OCI-LY7 (cell line): ENCODE measurements around the gene MICAL3. TPM values are rescaled to one million over a fixed set of nuclear protein-coding genes. Genes with fewer than 3 reads are reported as not detected.

ENCODE experiments used
- BruUV-seq: library from RNA; stranded (reverse); fragments of 400-500 nt; replicated peaks from 2 replicates; lab custom pipeline; 2021; lab: Mats Ljungman, UMichigan
- CTCF ChIA-PET: fragments of 300-600 bp; sonication (Branson Sonifier 250); formaldehyde crosslinking; loops from one replicate; lab custom pipeline; 2022; ENCODE audit warnings: antibody characterized with exemption; ENCODE audit not compliant: unreplicated experiment; lab: Charles Lee
- POLR2A ChIA-PET: fragments of 300-600 bp; sonication (Branson Sonifier 250); formaldehyde crosslinking; loops from one replicate; lab custom pipeline; 2022; ENCODE audit warnings: antibody characterized with exemption; lab: Charles Lee
- DNase-seq: peaks from one replicate; pipeline ENCODE4 v3.0.0-alpha.2; 2015; ENCODE audit warnings: low spot score
- H2AFZ ChIP-seq: fragments of 200-600 bp; sonication (generic), shearing (Covaris generic); 2 replicates; pipeline ENCODE4 v1.6.1; 2014; ENCODE audit warnings: mild to moderate bottlenecking, antibody characterized with exemption, low read length, moderate library complexity
- H3K27ac ChIP-seq: fragments of 200-600 bp; sonication (generic); 2 replicates; pipeline ENCODE4 v1.5.1; 2014; ENCODE audit warnings: mixed run types, low read depth, mild to moderate bottlenecking, moderate library complexity, low read length, inconsistent platforms; ENCODE audit not compliant: poor library complexity, severe bottlenecking
- H3K36me3 ChIP-seq: fragments of 200-600 bp; sonication (generic); 2 replicates; pipeline ENCODE4 v1.6.1; 2014; ENCODE audit warnings: mild to moderate bottlenecking, antibody characterized with exemption, low read length, moderate library complexity, mixed read lengths; ENCODE audit not compliant: insufficient read depth
- H3K4me1 ChIP-seq: fragments of 200-600 bp; sonication (generic); 2 replicates; pipeline ENCODE4 v1.5.1; 2014; ENCODE audit warnings: mild to moderate bottlenecking, low read length; ENCODE audit not compliant: insufficient read depth, poor library complexity, severe bottlenecking
- H3K4me2 ChIP-seq: fragments of 200-600 bp; sonication (generic); 2 replicates; pipeline ENCODE4 v1.6.1; 2014; ENCODE audit warnings: mild to moderate bottlenecking, low read length
- H3K4me3 ChIP-seq: fragments of 200-600 bp; sonication (generic); 2 replicates; pipeline ENCODE4 v1.5.1; 2014; ENCODE audit warnings: mild to moderate bottlenecking, low read depth, low read length; ENCODE audit not compliant: poor library complexity, severe bottlenecking
- H3K79me2 ChIP-seq: fragments of 200-600 bp; sonication (generic); 2 replicates; pipeline ENCODE4 v1.6.1; 2016; ENCODE audit warnings: low read depth, mild to moderate bottlenecking, low read length, moderate library complexity, mixed read lengths; ENCODE audit not compliant: insufficient read depth
- H3K9me2 ChIP-seq: fragments of 200-600 bp; sonication (generic); 2 replicates; pipeline ENCODE4 v1.6.1; 2016; ENCODE audit warnings: mild to moderate bottlenecking, low read length, mixed read lengths; ENCODE audit not compliant: insufficient read depth
- H3K9me3 ChIP-seq: fragments of 200-600 bp; sonication (generic); 2 replicates; pipeline ENCODE4 v1.6.1; 2014; ENCODE audit warnings: mild to moderate bottlenecking, mixed run types, low read length, mixed read lengths
- H4K20me1 ChIP-seq: fragments of 200-600 bp; sonication (generic); 2 replicates; pipeline ENCODE4 v1.6.1; 2014; ENCODE audit warnings: mild to moderate bottlenecking, antibody characterized with exemption, low read length, moderate library complexity, mixed read lengths; ENCODE audit not compliant: insufficient read depth
- CTCF ChIP-seq: fragments of 200-600 bp; sonication (generic); conservative IDR thresholded peaks from 2 replicates; pipeline ENCODE4 v1.5.1; 2014; ENCODE audit warnings: mild to moderate bottlenecking, antibody characterized with exemption, low read length, moderate library complexity, mixed read lengths
- EZH2phosphoT487 ChIP-seq: fragments of 200-600 bp; sonication (generic); IDR thresholded peaks from 2 replicates; pipeline ENCODE4 v1.6.1; 2018; ENCODE audit warnings: low read depth, borderline replicate concordance, mild to moderate bottlenecking, mixed run types, antibody characterized with exemption, low read length, moderate library complexity, mixed read lengths
- intact Hi-C: fragments of 100-400 bp; cut with micrococcal nuclease; formaldehyde crosslinking; loops from one replicate; pipeline ENCODE4 v1.10.0; 2022; ENCODE audit not compliant: unreplicated experiment
- microRNA-seq: library from miRNA; unstranded; fragments of <30 nt; microRNA quantifications from one replicate; pipeline ENCODE4 v1.2.0, GENCODE V29; 2022; ENCODE audit warnings: borderline replicate concordance
- small RNA-seq: library from RNA; depleted of rRNA; stranded (forward); fragments of <200 nt; gene quantifications from one replicate; pipeline ENCODE3, GENCODE V24; 2014
- total RNA-seq, 2 experiments: library from RNA; depleted of rRNA in 1 of 2; stranded (reverse); fragments of >200 nt in 1 of 2; shearing (Covaris generic) in 1 of 2; gene quantifications; 2 replicates each; pipeline ENCODE4 v1.2.3, GENCODE V29; 2014 to 2022

MICAL3 gene
- total RNA-seq, 2 experiments from 2014 or later = 80.9 to 210 TPM

GRCh38 chr22:17738386-17739128, 285.8 kb downstream of the MICAL3 start:
- TF ChIP-seq CTCF (no peak), EZH2phosphoT487 (no peak)
- POLR2A ChIA-PET = no interaction called here
- peaks cover 4% of the 10 kb centered on the region for H3K4me1 ChIP-seq
- H3K36me3 ChIP-seq = peaks cover 60% of the 10 kb centered on the region
- no peaks in the 10 kb centered on the region for H3K9me2 ChIP-seq
- CTCF ChIA-PET = interaction anchor here (0.6 kb wide), 1 partner anchor 79 kb away, joined by 3 read pairs; no protein-coding TSS in a partner anchor
- H3K9me3 ChIP-seq = no peaks in the 10 kb centered on the region
- no peaks in the 10 kb centered on the region for H3K79me2 ChIP-seq
- no TSS peak for BruUV-seq
- H4K20me1 ChIP-seq = no peaks in the 10 kb centered on the region
- DNase-seq = no peak
- no peak overlapping the region for H3K4me3 ChIP-seq
- intact Hi-C loops = no loop called here
- H2AFZ ChIP-seq = no peak overlapping the region
- no peak overlapping the region for H3K27ac ChIP-seq
- no peak overlapping the region for H3K4me2 ChIP-seq

Small RNAs within 50 kb of the gene (microRNA-seq; reads per million reads assigned to microRNA genes)
- not detected for gene MIR3198-1
- gene MIR648 = not detected

Small RNAs within 50 kb of the gene (small RNA-seq; reads per million reads assigned to genes)
- gene MIR3198-1 (not detected), gene MIR648 (not detected)

Other genes with a start within 250 kb of the MICAL3 start
- 17.6 and 22.4 TPM in 2 replicates for gene PEX26, start 53.4 kb upstream of the MICAL3 start, total RNA-seq (2014; rRNA removed; shearing (Covaris generic))
- gene PEX26, start 53.4 kb upstream of the MICAL3 start, total RNA-seq (2022) = 37.8 and 43.5 TPM in 2 replicates
- gene TUBA8, start 86.2 kb upstream of the MICAL3 start, total RNA-seq (2014; rRNA removed; shearing (Covaris generic)) = 1.9 and 2.8 TPM in 2 replicates
- gene TUBA8, start 86.2 kb upstream of the MICAL3 start, total RNA-seq (2022) = 2.0 TPM in 2 replicates
- 0.32 TPM in 1 of 2 replicates, not detected in the other for gene USP18, start 125.6 kb upstream of the MICAL3 start, total RNA-seq (2014; rRNA removed; shearing (Covaris generic))
- gene USP18, start 125.6 kb upstream of the MICAL3 start, total RNA-seq (2022) = 0.33 and 0.68 TPM in 2 replicates